Ovary (tissue), 3 donors: ENCODE results near the gene CNKSR3.

Source experiments
- EP300 ChIP-seq: sonication (generic); formaldehyde crosslinking; IDR thresholded peaks from one replicate; pipeline ENCODE4 v1.6.1; 2017; ENCODE audit warnings: antibody characterized with exemption
- POLR2A ChIP-seq: fragments of 450-650 bp; IDR thresholded peaks from one replicate; pipeline ENCODE4 v1.6.1; 2017; ENCODE audit warnings: antibody characterized with exemption, mild to moderate bottlenecking, moderate library complexity
- TF ChIP-seq, protein P1 (sequence below), 3 donors: fragments of 450-650 bp in 2 of 3; fragments of 200-600 bp in 1 of 3; IDR thresholded peaks; one replicate each; pipeline versions ENCODE4 v1.5.1 to v1.8.0; 2016 to 2022; ENCODE audit warnings: antibody characterized with exemption in 3 of 3, mild to moderate bottlenecking in 1 of 3
- donor health status: DM: no; HTN: no; CAD: no.

DNA sequence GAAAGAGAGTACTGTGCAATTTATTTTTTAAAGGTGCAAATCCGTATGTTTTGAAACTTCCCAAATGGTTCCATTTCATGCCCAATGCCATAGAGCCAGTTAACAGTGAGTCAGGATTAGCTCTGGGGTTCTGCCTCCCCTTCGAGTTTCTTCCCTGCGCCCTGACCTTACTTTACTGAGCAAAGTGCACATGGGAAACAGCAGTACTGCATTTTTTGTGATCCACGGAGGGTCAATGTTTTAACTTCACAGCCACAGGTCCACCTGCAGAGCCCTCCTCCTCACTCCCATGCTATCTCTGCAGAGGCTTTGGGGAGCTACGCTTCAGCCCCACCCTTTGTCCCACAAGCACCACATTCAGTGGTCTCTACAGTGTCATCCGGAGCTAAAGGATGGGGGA lies 44.0 kb upstream of the CNKSR3 start:
- TF ChIP-seq POLR2A (no peak), EP300 (no peak)
- TF ChIP-seq, protein P1, sequence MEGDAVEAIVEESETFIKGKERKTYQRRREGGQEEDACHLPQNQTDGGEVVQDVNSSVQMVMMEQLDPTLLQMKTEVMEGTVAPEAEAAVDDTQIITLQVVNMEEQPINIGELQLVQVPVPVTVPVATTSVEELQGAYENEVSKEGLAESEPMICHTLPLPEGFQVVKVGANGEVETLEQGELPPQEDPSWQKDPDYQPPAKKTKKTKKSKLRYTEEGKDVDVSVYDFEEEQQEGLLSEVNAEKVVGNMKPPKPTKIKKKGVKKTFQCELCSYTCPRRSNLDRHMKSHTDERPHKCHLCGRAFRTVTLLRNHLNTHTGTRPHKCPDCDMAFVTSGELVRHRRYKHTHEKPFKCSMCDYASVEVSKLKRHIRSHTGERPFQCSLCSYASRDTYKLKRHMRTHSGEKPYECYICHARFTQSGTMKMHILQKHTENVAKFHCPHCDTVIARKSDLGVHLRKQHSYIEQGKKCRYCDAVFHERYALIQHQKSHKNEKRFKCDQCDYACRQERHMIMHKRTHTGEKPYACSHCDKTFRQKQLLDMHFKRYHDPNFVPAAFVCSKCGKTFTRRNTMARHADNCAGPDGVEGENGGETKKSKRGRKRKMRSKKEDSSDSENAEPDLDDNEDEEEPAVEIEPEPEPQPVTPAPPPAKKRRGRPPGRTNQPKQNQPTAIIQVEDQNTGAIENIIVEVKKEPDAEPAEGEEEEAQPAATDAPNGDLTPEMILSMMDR (IDR thresholded peaks at IDR 0.05), result no peak
